ENCODE measurements around the gene PRELID3B. TPM values are rescaled to one million over a fixed set of nuclear protein-coding genes. Genes with fewer than 3 reads are reported as not detected.

The PRELID3B gene
- total RNA-seq, result 10 to 100 TPM; 80.1 to 81.6 TPM

DNA sequence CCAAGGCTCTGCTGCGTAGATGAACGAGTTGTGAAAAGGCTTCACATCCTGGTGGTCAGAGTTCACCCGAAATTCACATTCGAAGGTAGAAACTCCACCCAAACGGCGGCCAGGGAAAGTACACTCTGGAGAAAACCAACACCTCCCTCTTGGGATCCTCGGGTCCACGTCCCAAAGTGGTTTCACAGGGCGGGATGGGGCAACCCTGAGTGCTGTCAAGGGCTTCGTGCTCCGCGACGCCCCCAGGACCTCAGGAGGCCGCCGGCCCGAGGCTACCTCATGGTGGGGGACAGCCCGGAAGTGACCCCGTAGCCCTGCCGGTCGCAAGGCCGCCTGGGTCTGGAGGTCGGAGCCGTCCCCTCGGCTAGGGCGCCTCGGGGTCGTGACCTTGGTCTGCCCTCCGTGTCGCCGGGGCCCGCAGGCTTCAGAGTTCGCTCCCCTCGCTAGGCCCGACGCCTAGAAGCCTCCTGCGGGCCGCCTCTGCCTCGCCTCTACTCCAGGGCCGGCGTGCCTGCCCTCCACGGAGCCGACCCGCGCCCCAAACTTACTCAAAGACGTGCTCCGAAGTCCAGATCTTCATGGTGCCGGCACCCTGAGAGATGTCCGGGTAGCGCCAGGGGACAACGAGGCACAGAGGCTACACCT lies at the start of gene PRELID3B:
TSS of gene PRELID3B (minus strand) at position 636 of the 645 bp plus-strand sequence. CDS start at position 580, 56 bp downstream.
- Mint-ChIP-seq H3K4me1 (ENCODE audit: low read depth) (peaks cover 52% of the 10 kb centered on the region), H3K27me3 (ENCODE audit: low read depth) (no peaks in the 10 kb centered on the region), H3K9me3 (ENCODE audit: insufficient read depth) (no peaks in the 10 kb centered on the region), H3K36me3 (ENCODE audit: low read depth) (peaks cover 34% of the 10 kb centered on the region), H3K27ac (peak within 1 kb of the TSS; percentile 96), H3K4me3 (peak within 1 kb of the TSS; percentile 91)
- ATAC-seq, result peak; percentile 53
- POLR2A ChIA-PET, result interaction anchor here (0.5 to 3.2 kb wide), 7 partner anchors 10 to 281 kb away, joined by 3 to 27 read pairs (median 3); partner anchors contain the start of genes ATP5F1E and NELFCD
- CTCF ChIA-PET, result interaction anchor here (0.7 to 3.4 kb wide), 3 partner anchors 9 to 46 kb away, joined by 3 to 18 read pairs (median 8); partner anchors contain the start of gene ATP5F1E
- DNase-seq, result no peak

DNA sequence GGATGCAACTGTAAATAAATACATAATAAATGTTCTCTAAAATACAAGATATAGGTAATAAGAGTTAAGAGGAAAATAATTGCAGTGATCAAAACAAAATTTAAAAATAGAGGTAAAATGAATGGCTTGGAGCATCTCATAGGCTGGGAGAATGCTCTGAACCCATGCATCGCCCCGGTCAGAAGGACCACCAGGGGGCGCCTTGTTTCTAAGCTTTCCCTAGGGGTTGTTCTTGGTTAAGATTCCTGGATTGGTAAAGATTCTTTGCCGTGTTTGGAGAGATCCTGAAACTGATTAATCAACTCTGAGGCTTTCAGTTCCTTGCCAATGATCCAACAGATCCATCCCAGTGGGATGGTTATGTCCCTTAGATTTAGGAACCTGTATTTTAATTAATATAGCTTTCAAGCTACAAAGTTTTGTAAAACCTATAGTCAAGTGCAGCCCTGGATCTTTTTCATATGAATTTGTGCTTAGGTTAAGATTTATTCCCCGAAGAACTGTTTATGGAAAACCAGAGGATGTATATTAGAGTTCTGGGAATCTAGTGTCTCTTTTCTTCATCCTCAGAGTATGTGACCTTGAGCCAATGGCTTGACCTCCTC lies 45.3 kb upstream of the PRELID3B start:
- no peak overlapping the region for H3K27ac Mint-ChIP-seq
- no peak overlapping the region for H3K4me3 Mint-ChIP-seq

GRCh38 chr20:59086923-59087322 lies 44.3 kb upstream of the PRELID3B start:
- no peaks in the 10 kb centered on the region for H3K36me3 Mint-ChIP-seq (ENCODE audit: low read depth)
- no peaks in the 10 kb centered on the region for H3K9me3 Mint-ChIP-seq (ENCODE audit: insufficient read depth)
- no peak for ATAC-seq
- H3K27ac Mint-ChIP-seq, result no peak overlapping the region
- no peak for DNase-seq
- H3K4me1 Mint-ChIP-seq (ENCODE audit: low read depth), result peaks cover 1% of the 10 kb centered on the region
- ChIA-PET POLR2A (interaction anchor here (1.1 to 1.9 kb wide), 2 partner anchors 55 to 121 kb away, joined by 4 to 5 read pairs; partner anchors contain the start of gene ATP5F1E), CTCF (interaction anchor here (0.7 to 5.7 kb wide), 35 partner anchors 10 to 318 kb away, joined by 3 to 177 read pairs (median 7); partner anchors contain the start of genes ATP5F1E, PRELID3B and ZNF831)
- no peak overlapping the region for H3K4me3 Mint-ChIP-seq
- H3K27me3 Mint-ChIP-seq (ENCODE audit: low read depth), result peaks cover 11% of the 10 kb centered on the region

More for the DNA sequence above, 45.3 kb upstream of the PRELID3B start:
- Mint-ChIP-seq H3K4me1 (ENCODE audit: low read depth) (peaks cover 1% of the 10 kb centered on the region), H3K36me3 (ENCODE audit: low read depth) (no peaks in the 10 kb centered on the region), H3K9me3 (ENCODE audit: insufficient read depth) (no peaks in the 10 kb centered on the region), H3K27me3 (ENCODE audit: low read depth) (peaks cover 11% of the 10 kb centered on the region)
- CTCF ChIA-PET, result interaction anchor here (0.7 to 5.7 kb wide), 66 partner anchors 9 to 317 kb away, joined by 3 to 177 read pairs (median 5); partner anchors contain the start of genes ATP5F1E, PRELID3B and ZNF831
- ATAC-seq (peak; percentile 76), DNase-seq (peak; percentile 89)
- POLR2A ChIA-PET, result interaction anchor here (1.0 to 1.9 kb wide), 4 partner anchors 56 to 123 kb away, joined by 3 to 5 read pairs (median 4); partner anchors contain the start of genes ATP5F1E and ZNF831

DNA sequence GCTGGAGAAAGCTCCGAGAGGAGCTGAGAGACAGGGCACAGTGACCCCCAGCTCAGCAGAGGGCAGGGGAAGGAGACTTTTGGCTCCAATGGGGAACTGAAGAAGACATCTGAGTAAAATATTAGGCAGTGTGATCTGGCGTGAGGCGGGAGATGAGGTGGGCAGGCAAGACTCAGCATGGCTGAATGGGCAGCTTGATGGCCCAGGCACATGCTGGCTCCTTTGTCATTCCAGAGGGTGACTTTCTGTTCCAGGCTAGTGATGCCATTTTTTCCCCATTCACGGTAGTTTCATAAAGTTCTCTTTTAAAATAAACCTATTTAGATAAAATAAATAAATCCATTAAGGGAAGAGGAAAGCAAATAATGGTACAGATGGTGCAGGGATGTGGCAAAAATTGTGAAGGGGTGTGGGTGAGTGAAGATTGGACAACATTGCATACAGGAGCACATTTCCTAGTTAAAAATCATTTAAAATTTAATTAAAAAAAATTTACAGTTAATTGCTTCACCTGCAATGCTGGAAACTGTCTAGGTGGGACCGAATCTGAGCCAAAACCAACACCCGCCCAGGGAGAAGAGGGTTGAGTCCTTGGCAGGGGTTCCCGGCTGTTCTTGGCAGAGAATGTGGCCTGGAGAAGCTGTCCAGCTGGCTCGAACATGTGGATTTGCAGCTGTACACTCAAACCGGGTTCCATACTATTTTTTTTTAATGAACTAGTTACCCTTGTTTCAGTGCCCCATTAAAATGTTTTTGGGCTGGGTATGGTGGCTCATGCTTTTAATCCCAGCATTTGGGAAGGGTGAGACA lies 41.7 kb upstream of the PRELID3B start:
- Mint-ChIP-seq H3K27me3 (ENCODE audit: low read depth) (peaks cover 18% of the 10 kb centered on the region), H3K4me3 (no peak overlapping the region), H3K9me3 (ENCODE audit: insufficient read depth) (no peaks in the 10 kb centered on the region), H3K36me3 (ENCODE audit: low read depth) (no peaks in the 10 kb centered on the region), H3K27ac (no peak overlapping the region), H3K4me1 (ENCODE audit: low read depth) (peaks cover 1% of the 10 kb centered on the region)
- POLR2A ChIA-PET, result no interaction called here
- CTCF ChIA-PET, result interaction anchor here (0.9 to 5.7 kb wide), 3 partner anchors 21 to 124 kb away, joined by 3 to 177 read pairs (median 8); no protein-coding TSS in a partner anchor
- DNase-seq, result no peak
- ATAC-seq, result no peak

GRCh38 chr20:59082981-59083380 lies 40.4 kb upstream of the PRELID3B start:
- Mint-ChIP-seq H3K4me1 (ENCODE audit: low read depth) (peaks cover 7% of the 10 kb centered on the region), H3K36me3 (ENCODE audit: low read depth) (no peaks in the 10 kb centered on the region), H3K27ac (no peak overlapping the region), H3K4me3 (no peak overlapping the region), H3K9me3 (ENCODE audit: insufficient read depth) (no peaks in the 10 kb centered on the region), H3K27me3 (ENCODE audit: low read depth) (peaks cover 17% of the 10 kb centered on the region)
- DNase-seq (no peak), ATAC-seq (no peak)
- ChIA-PET CTCF (interaction anchor here (0.7 to 1.6 kb wide), 17 partner anchors 11 to 319 kb away, joined by 3 to 15 read pairs (median 3); partner anchors contain the start of gene ATP5F1E), POLR2A (no interaction called here)

GRCh38 chr20:59082077-59082740 lies 39.6 kb upstream of the PRELID3B start:
- no peak overlapping the region for H3K27ac Mint-ChIP-seq
- no peak for ATAC-seq
- peaks cover 17% of the 10 kb centered on the region for H3K27me3 Mint-ChIP-seq (ENCODE audit: low read depth)
- no peak for DNase-seq
- ChIA-PET POLR2A (no interaction called here), CTCF (interaction anchor here (0.6 to 1.6 kb wide), 17 partner anchors 10 to 320 kb away, joined by 3 to 15 read pairs (median 3); partner anchors contain the start of gene ATP5F1E)
- no peaks in the 10 kb centered on the region for H3K9me3 Mint-ChIP-seq (ENCODE audit: insufficient read depth)
- no peak overlapping the region for H3K4me3 Mint-ChIP-seq
- no peaks in the 10 kb centered on the region for H3K36me3 Mint-ChIP-seq (ENCODE audit: low read depth)
- H3K4me1 Mint-ChIP-seq (ENCODE audit: low read depth), result peaks cover 14% of the 10 kb centered on the region

GRCh38 chr20:59081036-59081435 lies 38.5 kb upstream of the PRELID3B start:
- peaks cover 14% of the 10 kb centered on the region for H3K27me3 Mint-ChIP-seq (ENCODE audit: low read depth)
- H3K4me3 Mint-ChIP-seq, result no peak overlapping the region
- POLR2A ChIA-PET, result no interaction called here
- H3K27ac Mint-ChIP-seq, result no peak overlapping the region
- ATAC-seq (no peak), DNase-seq (no peak)
- no peaks in the 10 kb centered on the region for H3K9me3 Mint-ChIP-seq (ENCODE audit: insufficient read depth)
- peaks cover 22% of the 10 kb centered on the region for H3K4me1 Mint-ChIP-seq (ENCODE audit: low read depth)
- CTCF ChIA-PET, result interaction anchor here (1.2 to 1.3 kb wide), 2 partner anchors 41 to 126 kb away, joined by 4 to 5 read pairs; no protein-coding TSS in a partner anchor
- H3K36me3 Mint-ChIP-seq (ENCODE audit: low read depth), result no peaks in the 10 kb centered on the region

- H3K9me3 Mint-ChIP-seq (ENCODE audit: insufficient read depth), result no peaks in the 10 kb centered on the region
- ATAC-seq, result no peak
- DNase-seq, result no peak
- H3K36me3 Mint-ChIP-seq (ENCODE audit: low read depth), result no peaks in the 10 kb centered on the region
- ChIA-PET POLR2A (no interaction called here), CTCF (no interaction called here)
- H3K27ac Mint-ChIP-seq, result no peak overlapping the region
- no peak overlapping the region for H3K4me3 Mint-ChIP-seq
- H3K27me3 Mint-ChIP-seq (ENCODE audit: low read depth), result peaks cover 22% of the 10 kb centered on the region
- H3K4me1 Mint-ChIP-seq (ENCODE audit: low read depth), result peaks cover 34% of the 10 kb centered on the region
These were observed 35.6 kb upstream of the PRELID3B start for GRCh38 chr20:59078231-59078630.

GRCh38 chr20:59077705-59078104 lies 35.1 kb upstream of the PRELID3B start:
- ChIA-PET CTCF (interaction anchor here (2.9 kb wide), 1 partner anchor 10 kb away, joined by 12 read pairs; no protein-coding TSS in a partner anchor), POLR2A (no interaction called here)
- ATAC-seq (no peak), DNase-seq (no peak)
- H3K4me3 Mint-ChIP-seq, result no peak overlapping the region
- H3K4me1 Mint-ChIP-seq (ENCODE audit: low read depth), result peaks cover 34% of the 10 kb centered on the region
- H3K27ac Mint-ChIP-seq, result no peak overlapping the region
- no peaks in the 10 kb centered on the region for H3K9me3 Mint-ChIP-seq (ENCODE audit: insufficient read depth)
- no peaks in the 10 kb centered on the region for H3K36me3 Mint-ChIP-seq (ENCODE audit: low read depth)
- peaks cover 26% of the 10 kb centered on the region for H3K27me3 Mint-ChIP-seq (ENCODE audit: low read depth)

- H3K27ac Mint-ChIP-seq, result no peak overlapping the region
- H3K4me3 Mint-ChIP-seq, result no peak overlapping the region
- no peaks in the 10 kb centered on the region for H3K9me3 Mint-ChIP-seq (ENCODE audit: insufficient read depth)
- ChIA-PET POLR2A (interaction anchor here (0.7 kb wide), 1 partner anchor 90 kb away, joined by 3 read pairs; no protein-coding TSS in a partner anchor), CTCF (interaction anchor here (0.6 to 2.9 kb wide), 3 partner anchors 12 to 246 kb away, joined by 3 to 12 read pairs (median 3); no protein-coding TSS in a partner anchor)
- ATAC-seq, result no peak
- peaks cover 34% of the 10 kb centered on the region for H3K4me1 Mint-ChIP-seq (ENCODE audit: low read depth)
- H3K36me3 Mint-ChIP-seq (ENCODE audit: low read depth), result no peaks in the 10 kb centered on the region
- peaks cover 25% of the 10 kb centered on the region for H3K27me3 Mint-ChIP-seq (ENCODE audit: low read depth)
- DNase-seq, result no peak
These were observed 33.4 kb upstream of the PRELID3B start for GRCh38 chr20:59075934-59076508.
